ENCODE results near the gene ATP6V1B1.

- no peak for TF ChIP-seq POLR2A (IDR thresholded peaks at IDR 0.05)
- no peak for TF ChIP-seq CTCF (IDR thresholded peaks at IDR 0.05)
- no peak for TF ChIP-seq EP300 (IDR thresholded peaks at IDR 0.05)
Measured at GRCh38 chr2:70978341-70979179, 42.9 kb downstream of the ATP6V1B1 start, which contains the start of gene ANKRD53.

All from suprapubic skin (tissue), 3 donors.